Neural progenitor cell (in vitro differentiated cells): ENCODE results near the gene AFMID.

ENCODE experiments used
- EZH2 ChIP-seq: fragments of 200-600 bp; sonication (generic); IDR thresholded peaks from 2 replicates; pipeline ENCODE4 v1.6.1; 2017; ENCODE audit warnings: antibody characterized with exemption, mild to moderate bottlenecking, moderate library complexity
- TF ChIP-seq, protein P1 (sequence below): fragments of 200-600 bp; sonication (generic); IDR thresholded peaks from 2 replicates; pipeline ENCODE4 v1.5.1; 2017; ENCODE audit warnings: antibody characterized with exemption, mild to moderate bottlenecking

DNA sequence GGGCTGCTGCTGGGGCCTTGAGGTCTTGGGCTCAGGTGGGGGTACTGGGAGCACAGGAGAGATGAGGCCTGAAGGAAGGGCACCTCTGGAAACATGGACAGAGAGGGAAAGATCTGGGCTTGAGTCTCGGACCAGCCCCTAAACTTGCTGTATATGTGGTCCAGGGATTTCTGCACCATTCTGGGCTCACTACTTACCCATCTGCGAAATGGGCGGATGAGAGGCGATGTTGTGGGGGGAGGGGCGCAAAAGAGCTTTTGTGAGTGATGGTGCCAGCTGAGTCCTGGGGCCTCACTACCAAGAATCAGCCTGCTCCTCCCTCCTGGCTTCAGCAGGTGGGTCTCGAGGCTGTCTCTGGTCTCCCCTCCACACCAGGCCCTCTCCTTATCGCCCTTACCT, 40.7 kb upstream of the AFMID start:
- TF ChIP-seq, protein P1, sequence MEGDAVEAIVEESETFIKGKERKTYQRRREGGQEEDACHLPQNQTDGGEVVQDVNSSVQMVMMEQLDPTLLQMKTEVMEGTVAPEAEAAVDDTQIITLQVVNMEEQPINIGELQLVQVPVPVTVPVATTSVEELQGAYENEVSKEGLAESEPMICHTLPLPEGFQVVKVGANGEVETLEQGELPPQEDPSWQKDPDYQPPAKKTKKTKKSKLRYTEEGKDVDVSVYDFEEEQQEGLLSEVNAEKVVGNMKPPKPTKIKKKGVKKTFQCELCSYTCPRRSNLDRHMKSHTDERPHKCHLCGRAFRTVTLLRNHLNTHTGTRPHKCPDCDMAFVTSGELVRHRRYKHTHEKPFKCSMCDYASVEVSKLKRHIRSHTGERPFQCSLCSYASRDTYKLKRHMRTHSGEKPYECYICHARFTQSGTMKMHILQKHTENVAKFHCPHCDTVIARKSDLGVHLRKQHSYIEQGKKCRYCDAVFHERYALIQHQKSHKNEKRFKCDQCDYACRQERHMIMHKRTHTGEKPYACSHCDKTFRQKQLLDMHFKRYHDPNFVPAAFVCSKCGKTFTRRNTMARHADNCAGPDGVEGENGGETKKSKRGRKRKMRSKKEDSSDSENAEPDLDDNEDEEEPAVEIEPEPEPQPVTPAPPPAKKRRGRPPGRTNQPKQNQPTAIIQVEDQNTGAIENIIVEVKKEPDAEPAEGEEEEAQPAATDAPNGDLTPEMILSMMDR = no peak
- TF ChIP-seq EZH2 = no peak
